ENCODE results near the gene AUTS2. TPM values are rescaled to one million over a fixed set of nuclear protein-coding genes. Genes with fewer than 3 reads are reported as not detected.

AUTS2 gene
- total RNA-seq, 1 donor from 2014 or later = 80.6 TPM

- TF ChIP-seq CTCF (IDR thresholded peaks at IDR 0.05) = no peak
- no peak for DNase-seq (ENCODE audit: extremely low spot score, unreplicated experiment)
- Mint-ChIP-seq H3K4me3 (ENCODE audit: unreplicated experiment) (no peak overlapping the region), H3K27me3 (ENCODE audit: unreplicated experiment) (no peaks in the 10 kb centered on the region), H3K27ac (ENCODE audit: unreplicated experiment) (no peak overlapping the region), H3K9me3 (ENCODE audit: unreplicated experiment) (no peaks in the 10 kb centered on the region), H3K36me3 (ENCODE audit: unreplicated experiment) (no peaks in the 10 kb centered on the region), H3K4me1 (ENCODE audit: unreplicated experiment) (no peaks in the 10 kb centered on the region)
Measured at GRCh38 chr7:70657989-70658632, 1059.8 kb downstream of the AUTS2 start.

GRCh38 chr7:70659263-70659662 lies 1061.0 kb downstream of the AUTS2 start:
- DNase-seq (ENCODE audit: extremely low spot score, unreplicated experiment) = no peak
- H3K27ac Mint-ChIP-seq (ENCODE audit: unreplicated experiment) = no peak overlapping the region
- no peaks in the 10 kb centered on the region for H3K36me3 Mint-ChIP-seq (ENCODE audit: unreplicated experiment)
- no peaks in the 10 kb centered on the region for H3K4me1 Mint-ChIP-seq (ENCODE audit: unreplicated experiment)
- H3K9me3 Mint-ChIP-seq (ENCODE audit: unreplicated experiment) = no peaks in the 10 kb centered on the region
- no peak for TF ChIP-seq CTCF (IDR thresholded peaks at IDR 0.05)
- no peak overlapping the region for H3K4me3 Mint-ChIP-seq (ENCODE audit: unreplicated experiment)
- H3K27me3 Mint-ChIP-seq (ENCODE audit: unreplicated experiment) = no peaks in the 10 kb centered on the region

GRCh38 chr7:70660154-70660818 lies 1062.0 kb downstream of the AUTS2 start:
- no peaks in the 10 kb centered on the region for H3K27me3 Mint-ChIP-seq (ENCODE audit: unreplicated experiment)
- H3K36me3 Mint-ChIP-seq (ENCODE audit: unreplicated experiment) = no peaks in the 10 kb centered on the region
- no peak for DNase-seq (ENCODE audit: extremely low spot score, unreplicated experiment)
- TF ChIP-seq CTCF (IDR thresholded peaks at IDR 0.05) = no peak
- no peak overlapping the region for H3K4me3 Mint-ChIP-seq (ENCODE audit: unreplicated experiment)
- H3K4me1 Mint-ChIP-seq (ENCODE audit: unreplicated experiment) = no peaks in the 10 kb centered on the region
- H3K27ac Mint-ChIP-seq (ENCODE audit: unreplicated experiment) = no peak overlapping the region
- H3K9me3 Mint-ChIP-seq (ENCODE audit: unreplicated experiment) = no peaks in the 10 kb centered on the region

GRCh38 chr7:70660819-70661191 lies 1062.5 kb downstream of the AUTS2 start:
- no peaks in the 10 kb centered on the region for H3K27me3 Mint-ChIP-seq (ENCODE audit: unreplicated experiment)
- no peak overlapping the region for H3K4me3 Mint-ChIP-seq (ENCODE audit: unreplicated experiment)
- no peak overlapping the region for H3K27ac Mint-ChIP-seq (ENCODE audit: unreplicated experiment)
- no peaks in the 10 kb centered on the region for H3K4me1 Mint-ChIP-seq (ENCODE audit: unreplicated experiment)
- no peaks in the 10 kb centered on the region for H3K9me3 Mint-ChIP-seq (ENCODE audit: unreplicated experiment)
- no peak for TF ChIP-seq CTCF (IDR thresholded peaks at IDR 0.05)
- no peaks in the 10 kb centered on the region for H3K36me3 Mint-ChIP-seq (ENCODE audit: unreplicated experiment)
- DNase-seq (ENCODE audit: extremely low spot score, unreplicated experiment) = no peak

- no peak for DNase-seq (ENCODE audit: extremely low spot score, unreplicated experiment)
- TF ChIP-seq CTCF (IDR thresholded peaks at IDR 0.05) = no peak
- H3K27me3 Mint-ChIP-seq (ENCODE audit: unreplicated experiment) = no peaks in the 10 kb centered on the region
- H3K36me3 Mint-ChIP-seq (ENCODE audit: unreplicated experiment) = peaks cover 3% of the 10 kb centered on the region
- no peaks in the 10 kb centered on the region for H3K4me1 Mint-ChIP-seq (ENCODE audit: unreplicated experiment)
- no peak overlapping the region for H3K4me3 Mint-ChIP-seq (ENCODE audit: unreplicated experiment)
- no peaks in the 10 kb centered on the region for H3K9me3 Mint-ChIP-seq (ENCODE audit: unreplicated experiment)
- no peak overlapping the region for H3K27ac Mint-ChIP-seq (ENCODE audit: unreplicated experiment)
Measured at GRCh38 chr7:70663680-70664079, 1065.4 kb downstream of the AUTS2 start.
